Right forelimb (tissue), 1 donor: ENCODE results near the gene GAS5.
"Not testable (repeated sequence)": the region's sequence is repeated elsewhere in the genome, so short reads cannot be mapped to it uniquely, and the experiment has no call there.

ENCODE experiments used
- DNase-seq: peaks from one replicate; pipeline ENCODE4 v3.0.0-alpha.2; 2018

Gene GAS5

GRCh38 chr1:173868266-173869020 lies 654 bp upstream of the GAS5 start, which contains the start of gene ZBTB37:
Gene ZBTB37, plus strand, starts transcription at chr1:173868380. Its CDS starts 1,846 bp downstream, at chr1:173870226.
- peak; percentile 92 for DNase-seq

GRCh38 chr1:173867141-173867752 lies 542 bp downstream of the GAS5 start:
- DNase-seq = no peak

GRCh38 chr1:173866413-173867115 lies 1.2 kb downstream of the GAS5 start:
- no peak for DNase-seq

DNA sequence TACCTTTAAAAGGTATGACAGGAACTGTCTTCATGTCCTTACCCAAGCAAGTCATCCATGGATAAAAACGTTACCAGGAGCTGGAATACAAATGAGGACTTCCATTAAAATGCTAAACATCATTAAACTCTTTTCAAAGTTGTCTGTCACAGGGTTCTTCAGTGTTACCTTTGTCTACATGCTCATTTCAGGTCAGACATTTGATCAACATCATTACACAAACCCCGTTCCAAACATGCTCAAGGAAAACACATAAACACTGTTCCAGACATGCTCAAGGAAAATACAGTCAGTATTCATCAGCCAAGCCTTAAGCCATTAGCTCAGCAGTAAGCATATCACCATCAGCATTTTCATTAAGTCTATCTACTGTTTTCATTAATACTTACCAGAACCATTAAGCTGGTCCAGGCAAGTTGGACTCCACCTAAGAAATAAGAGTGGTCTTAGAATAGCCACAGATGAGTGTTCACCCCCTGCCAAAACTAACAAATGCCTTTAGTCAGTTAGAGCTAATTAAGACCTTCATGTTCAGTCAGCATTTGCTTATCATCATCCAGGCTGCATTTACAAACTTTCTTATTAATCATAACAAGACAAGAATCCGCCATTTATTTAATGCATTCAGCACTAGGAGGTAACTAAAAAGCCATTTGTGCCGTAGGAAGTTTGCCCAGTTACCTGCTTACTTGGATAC lies 2.2 kb downstream of the GAS5 start:
- no peak for DNase-seq

DNA sequence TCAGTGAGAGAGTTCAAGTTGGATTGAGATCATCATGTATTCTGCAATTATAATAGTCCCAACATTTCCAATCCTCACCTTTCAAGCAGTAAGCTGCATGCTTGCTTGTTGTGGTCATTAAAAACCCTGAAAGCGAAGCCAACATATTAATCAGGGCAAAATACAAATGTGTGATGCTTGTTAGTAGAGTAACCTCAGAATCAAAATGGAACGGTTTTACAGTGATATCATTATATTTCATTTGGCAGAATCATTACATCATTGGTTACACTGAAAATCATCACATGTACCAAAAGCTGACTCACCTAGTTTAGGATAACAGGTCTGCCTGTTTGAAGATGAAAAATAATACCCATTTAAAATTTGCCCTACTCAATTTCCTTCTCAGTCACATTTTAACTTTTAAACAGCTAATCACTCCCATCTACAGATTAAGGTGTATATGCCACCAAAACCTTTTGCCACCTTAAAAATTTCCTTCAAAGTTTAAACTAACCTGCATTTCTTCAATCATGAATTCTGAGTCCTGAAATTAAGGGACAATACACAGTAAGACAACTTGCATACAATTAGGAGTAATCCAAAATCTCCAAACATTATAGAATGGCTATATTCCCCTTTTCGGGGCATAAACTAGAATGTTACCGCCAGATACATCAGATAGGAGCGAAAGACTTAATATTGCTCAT lies 3.5 kb downstream of the GAS5 start:
- no peak for DNase-seq

DNA sequence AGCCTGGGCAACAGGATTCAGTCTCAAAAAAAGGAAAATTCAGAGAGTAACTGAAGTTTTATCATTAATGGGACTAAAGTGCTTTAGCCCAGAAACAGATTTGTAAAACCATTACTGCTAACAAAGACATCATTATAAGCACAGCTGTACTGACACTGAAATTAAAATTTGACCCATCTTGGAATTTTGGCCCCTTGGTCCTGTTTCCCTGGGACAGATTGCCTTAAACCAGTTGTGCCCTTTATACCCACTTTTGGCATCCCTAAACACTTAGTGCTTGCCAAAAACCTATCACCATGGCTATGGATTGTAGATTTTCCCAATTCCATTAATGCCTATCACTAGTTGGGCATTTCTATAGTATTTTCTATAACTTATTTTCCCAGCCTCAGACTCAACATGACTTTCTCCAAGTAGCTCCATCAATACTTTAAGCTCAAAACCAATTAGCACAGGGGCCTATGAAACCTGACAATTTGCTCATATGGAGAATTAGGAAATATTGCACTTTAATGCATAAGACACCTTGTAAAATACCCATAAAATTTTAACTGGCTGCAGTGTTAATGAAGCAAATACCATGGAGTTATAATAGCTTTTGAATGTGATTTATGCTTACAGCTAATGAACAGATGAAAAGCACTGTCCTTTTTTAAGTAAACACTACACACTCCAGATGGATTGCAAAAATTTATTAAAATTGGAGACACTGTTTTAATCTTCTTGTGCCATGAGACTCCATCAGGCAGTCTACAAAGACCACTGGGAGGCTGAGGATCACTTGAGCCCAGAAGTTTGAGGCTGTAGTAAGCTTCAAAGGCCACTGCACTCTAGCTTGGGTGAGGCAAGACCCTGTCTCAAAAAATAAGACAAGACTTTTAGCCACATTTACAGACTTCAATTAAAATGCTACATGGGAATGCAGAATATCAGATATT lies 4.3 kb downstream of the GAS5 start:
- no peak for DNase-seq

DNA sequence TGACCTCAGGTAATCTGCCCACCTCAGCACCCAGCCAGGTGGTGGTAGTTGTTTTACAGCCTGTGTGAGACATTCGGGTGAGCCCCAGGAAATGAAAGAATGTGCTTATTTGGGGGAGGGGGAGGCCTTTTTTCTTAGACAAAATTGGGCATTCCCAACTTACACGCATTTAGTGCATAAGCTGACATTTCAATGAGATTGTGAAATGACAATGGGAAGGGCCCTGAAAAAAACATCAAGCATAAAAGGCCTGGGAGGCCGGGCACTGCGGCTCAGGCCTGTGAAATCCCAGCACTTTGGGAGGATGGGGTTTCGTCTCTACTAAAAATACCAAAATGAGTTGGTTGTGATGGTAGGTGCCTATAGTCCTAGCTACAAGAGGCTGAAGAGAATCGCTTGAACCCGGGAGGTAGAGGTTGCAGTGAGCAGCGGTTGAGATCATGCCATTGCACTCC lies 5.0 kb downstream of the GAS5 start:
- no peak for DNase-seq

- DNase-seq = not testable (repeated sequence)
These were observed 5.5 kb downstream of the GAS5 start for GRCh38 chr1:173862146-173862768.

- no peak for DNase-seq
These were observed 6.1 kb downstream of the GAS5 start for GRCh38 chr1:173861731-173862145.

GRCh38 chr1:173860065-173860464 lies 7.7 kb downstream of the GAS5 start:
- DNase-seq = no peak

DNA sequence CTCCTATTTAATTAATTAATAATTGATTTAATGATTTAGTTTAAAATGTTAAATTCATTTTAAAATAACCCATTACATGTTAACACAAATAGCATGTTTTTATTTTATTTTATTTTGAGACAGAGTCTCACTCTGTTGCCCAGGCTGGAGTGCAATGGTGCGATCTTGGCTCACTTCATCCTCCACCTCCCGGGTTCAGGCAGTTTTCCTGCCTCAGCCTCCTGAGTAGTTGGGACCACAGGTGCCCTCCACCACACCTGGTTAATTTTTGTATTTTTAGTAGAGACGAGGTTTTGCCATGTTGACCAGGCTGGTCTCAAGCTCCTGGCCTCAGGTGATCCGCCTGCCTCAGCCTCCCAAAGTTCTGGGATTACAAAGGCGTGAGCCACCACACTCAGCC lies 8.2 kb downstream of the GAS5 start:
- not testable (repeated sequence) for DNase-seq

GRCh38 chr1:173857363-173857917 lies 10.3 kb downstream of the GAS5 start:
- DNase-seq = no peak

GRCh38 chr1:173856903-173857302 lies 10.9 kb downstream of the GAS5 start:
- DNase-seq = no peak

DNA sequence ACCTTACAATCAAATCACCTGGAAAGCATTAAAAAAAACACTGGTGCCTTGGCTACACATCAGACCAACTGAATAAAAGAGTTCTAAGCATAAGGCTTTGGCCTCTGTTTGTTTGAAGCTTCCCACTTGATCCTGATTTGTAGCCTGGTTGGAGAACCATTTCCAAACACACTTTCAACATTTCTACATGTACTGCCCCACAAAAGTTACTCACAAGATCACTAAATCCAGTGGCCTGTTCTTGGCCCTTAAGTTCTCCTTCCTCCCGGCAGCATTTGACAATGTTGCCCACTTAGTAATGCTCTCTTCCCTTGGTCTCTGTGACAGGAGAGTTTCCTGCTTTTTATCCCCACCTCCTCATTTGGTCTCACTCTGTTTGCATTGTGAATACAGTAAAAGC lies 11.8 kb downstream of the GAS5 start:
- no peak for DNase-seq

DNA sequence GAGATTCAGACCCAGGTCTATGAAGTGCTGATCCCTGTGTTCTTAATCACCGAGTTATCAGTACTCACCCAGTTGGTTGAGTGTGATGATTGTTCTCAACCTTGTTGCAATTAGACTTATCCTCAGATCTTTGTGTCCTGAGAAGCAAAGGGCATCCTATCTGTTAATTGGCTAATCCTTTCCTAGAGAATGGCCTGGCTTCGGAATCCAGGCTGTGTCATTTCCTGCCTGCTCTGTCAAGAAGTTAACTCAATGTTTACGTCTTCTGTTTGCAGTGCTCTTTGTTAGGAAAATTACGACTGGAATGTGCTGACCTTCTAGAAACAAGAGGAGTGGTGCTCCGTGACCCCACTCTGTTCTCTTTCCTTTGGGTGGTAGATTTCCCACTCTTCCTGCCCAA lies 14.7 kb downstream of the GAS5 start:
- DNase-seq = no peak

GRCh38 chr1:173852105-173852504 lies 15.7 kb downstream of the GAS5 start:
- DNase-seq = no peak

- no peak for DNase-seq
These were observed 35.0 kb downstream of the GAS5 start for GRCh38 chr1:173832748-173833147.

DNA sequence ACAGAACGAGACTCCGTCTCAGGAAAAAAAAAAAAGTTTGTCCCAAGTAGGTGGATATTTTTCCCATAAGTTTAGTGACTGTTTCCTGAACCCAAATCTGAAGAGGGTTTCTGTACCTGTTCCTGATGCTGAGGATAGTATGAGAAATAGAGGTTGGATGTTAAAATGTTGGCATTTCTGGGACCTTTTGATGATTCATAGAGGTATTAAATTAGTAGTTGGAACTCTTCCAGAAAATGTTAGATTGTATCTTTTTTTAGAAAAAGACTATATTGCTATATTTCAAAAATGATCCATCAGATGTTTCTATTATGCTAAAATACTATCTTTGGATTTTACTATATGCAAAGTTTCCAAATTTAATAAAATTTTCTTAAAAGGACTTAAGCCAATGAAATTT lies 40.2 kb downstream of the GAS5 start:
- DNase-seq = no peak

DNA sequence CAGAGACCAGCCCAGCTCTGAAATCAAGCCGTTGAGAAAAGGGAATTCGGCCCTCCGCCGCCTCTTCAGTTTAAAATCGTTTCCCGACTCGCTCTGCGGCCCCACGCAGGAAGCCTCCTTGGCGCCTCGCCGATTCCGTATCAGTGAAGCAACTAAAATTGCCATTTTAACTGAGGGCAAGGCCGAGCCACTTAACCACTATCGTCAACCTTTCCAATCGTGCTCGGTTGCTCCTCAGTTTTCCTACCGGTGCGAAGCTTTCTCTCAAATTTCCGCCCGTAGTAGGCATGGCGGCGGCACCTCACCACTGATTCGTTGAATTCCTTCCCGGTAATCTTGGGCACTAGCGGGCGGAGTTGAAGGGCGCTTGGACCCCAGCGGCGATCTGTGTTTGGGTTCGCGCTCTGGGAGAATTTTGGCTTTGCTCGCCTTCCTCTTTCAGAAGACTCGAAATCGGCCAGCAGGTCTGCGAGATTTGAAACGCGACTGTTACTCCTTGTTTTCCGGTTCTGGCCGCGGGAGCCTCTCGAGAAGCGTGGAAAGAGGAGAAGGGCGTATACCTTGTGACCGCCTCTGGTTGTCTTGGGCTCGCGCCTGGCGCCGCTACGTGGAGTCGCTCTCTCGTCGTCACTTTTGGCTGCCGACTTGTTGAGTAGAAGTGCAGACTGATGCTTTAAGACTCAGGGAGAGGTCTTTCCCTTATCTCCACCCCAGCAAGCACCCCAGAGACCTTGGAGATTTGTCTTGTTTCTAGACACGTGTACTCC lies 43.3 kb downstream of the GAS5 start, which contains the start of the genes CENPL and DARS2:
Gene CENPL (minus strand): TSS at position 569 of the 767 bp plus-strand sequence. CDS start 13,584 bp downstream, outside the sequence.
Gene DARS2 (plus strand): TSS at position 359 of the 767 bp plus-strand sequence. CDS start 557 bp downstream, outside the sequence.
- DNase-seq = peak; percentile 95
